Measurements from ENCODE around the gene SV2A.
"Not testable (repeated sequence)": the region's sequence is repeated elsewhere in the genome, so short reads cannot be mapped to it uniquely, and the experiment has no call there.

Gene SV2A

GRCh38 chr1:149917571-149918144, at the start of gene SV2A:
Gene SV2A, minus strand, starts transcription at chr1:149917844. Its CDS starts 4,004 bp downstream, at chr1:149913840.
- DNase-seq (ENCODE audit: low read depth), result peak; percentile 40

GRCh38 chr1:149967041-149967440, 49.4 kb upstream of the SV2A start:
- no peak for DNase-seq (ENCODE audit: low read depth)

- DNase-seq (ENCODE audit: low read depth), result peak; percentile 40
Measured at GRCh38 chr1:149966405-149966804, 48.8 kb upstream of the SV2A start.

GRCh38 chr1:149965440-149965839, 47.8 kb upstream of the SV2A start:
- DNase-seq (ENCODE audit: low read depth), result no peak

GRCh38 chr1:149963358-149963757, 45.7 kb upstream of the SV2A start:
- DNase-seq (ENCODE audit: low read depth), result peak; percentile 25

GRCh38 chr1:149962736-149963135, 45.1 kb upstream of the SV2A start:
- no peak for DNase-seq (ENCODE audit: low read depth)

- peak; percentile 79 for DNase-seq (ENCODE audit: low read depth)
Measured at GRCh38 chr1:149962039-149962647, 44.5 kb upstream of the SV2A start.

GRCh38 chr1:149957548-149957947, 39.9 kb upstream of the SV2A start:
- not testable (repeated sequence) for DNase-seq (ENCODE audit: low read depth)

- DNase-seq (ENCODE audit: low read depth), result no peak
Measured at GRCh38 chr1:149949911-149950310, 32.3 kb upstream of the SV2A start.

- DNase-seq (ENCODE audit: low read depth), result no peak
Measured at GRCh38 chr1:149945206-149945605, 27.6 kb upstream of the SV2A start.

- no peak for DNase-seq (ENCODE audit: low read depth)
Measured at GRCh38 chr1:149942885-149943284, 25.2 kb upstream of the SV2A start.

GRCh38 chr1:149942207-149942606, 24.6 kb upstream of the SV2A start:
- DNase-seq (ENCODE audit: low read depth), result peak; percentile 65

- no peak for DNase-seq (ENCODE audit: low read depth)
Measured at GRCh38 chr1:149940427-149940826, 22.8 kb upstream of the SV2A start.

GRCh38 chr1:149938668-149939003, 21.0 kb upstream of the SV2A start:
- DNase-seq (ENCODE audit: low read depth), result not testable (repeated sequence)

GRCh38 chr1:149937759-149938158, 20.1 kb upstream of the SV2A start:
- DNase-seq (ENCODE audit: low read depth), result no peak

GRCh38 chr1:149936992-149937705, 19.5 kb upstream of the SV2A start:
- DNase-seq (ENCODE audit: low read depth), result peak; percentile 55

- peak; percentile 32 for DNase-seq (ENCODE audit: low read depth)
Measured at GRCh38 chr1:149936170-149936991, 18.7 kb upstream of the SV2A start, which contains the start of gene MTMR11. Gene MTMR11, minus strand, starts transcription at chr1:149936879. Its CDS starts 232 bp downstream, at chr1:149936647.

GRCh38 chr1:149934356-149934755, 16.7 kb upstream of the SV2A start:
- no peak for DNase-seq (ENCODE audit: low read depth)

- DNase-seq (ENCODE audit: low read depth), result no peak
Measured at GRCh38 chr1:149933208-149933607, 15.6 kb upstream of the SV2A start.

GRCh38 chr1:149932474-149932873, 14.8 kb upstream of the SV2A start:
- no peak for DNase-seq (ENCODE audit: low read depth)

- DNase-seq (ENCODE audit: low read depth), result no peak
Measured at GRCh38 chr1:149931212-149931790, 13.7 kb upstream of the SV2A start.

GRCh38 chr1:149929856-149930255, 12.2 kb upstream of the SV2A start:
- no peak for DNase-seq (ENCODE audit: low read depth)
